ENCODE data around the gene ZNF384.
A peak's percentile ranks its signal among the peaks of the same experiment; 100 is the strongest.

The ZNF384 gene

GRCh38 chr12:6699259-6699988 is 10.2 kb upstream of the ZNF384 start:
- no peak for DNase-seq (ENCODE audit: low read depth in 2 of 2)

- no peak for DNase-seq (ENCODE audit: low read depth in 2 of 2)
Measured at GRCh38 chr12:6698352-6699046, 9.3 kb upstream of the ZNF384 start.

DNA sequence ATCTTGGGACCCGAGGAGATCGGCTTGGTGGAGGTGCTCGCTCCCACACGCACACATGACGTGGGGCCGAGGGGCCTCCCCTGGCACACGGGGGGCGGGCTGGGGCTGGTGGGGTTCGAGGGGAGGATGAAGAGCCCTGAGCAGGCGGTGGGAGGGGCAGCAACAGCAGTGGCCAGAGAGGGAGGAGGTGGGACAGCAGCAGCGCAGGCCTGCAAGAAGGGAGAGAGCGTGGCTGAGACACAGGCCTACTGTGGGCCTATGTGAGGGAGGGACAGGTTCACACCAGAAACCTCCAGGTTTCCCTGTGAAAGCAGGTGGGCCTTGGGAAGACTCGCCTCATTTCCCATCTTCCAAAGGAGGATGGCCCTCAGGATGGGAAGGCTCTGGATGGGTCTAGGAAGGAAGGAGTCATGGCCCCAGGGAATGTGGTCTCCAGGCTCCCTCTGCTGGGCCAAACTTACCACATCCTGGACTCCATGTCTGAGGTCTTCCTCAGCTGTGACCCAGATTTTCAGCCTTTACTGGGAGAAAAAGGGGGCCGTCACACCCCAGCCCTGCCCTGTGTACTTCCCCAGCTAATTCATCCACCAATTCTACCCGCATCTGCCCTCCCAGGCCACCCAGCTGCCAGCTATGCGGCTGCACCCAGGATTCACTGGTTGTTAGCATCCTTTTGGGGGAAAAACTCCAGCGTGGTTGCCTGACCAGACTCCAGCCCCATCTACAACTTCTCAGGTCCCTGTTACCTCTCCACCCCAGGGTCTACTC is 8.6 kb upstream of the ZNF384 start:
- no peak for DNase-seq (ENCODE audit: low read depth in 2 of 2)

GRCh38 chr12:6696690-6697583 is 7.8 kb upstream of the ZNF384 start:
- DNase-seq (ENCODE audit: low read depth in 2 of 2): no peak

GRCh38 chr12:6695313-6696045 is 6.3 kb upstream of the ZNF384 start:
- no peak for DNase-seq (ENCODE audit: low read depth in 2 of 2)

- DNase-seq (ENCODE audit: low read depth in 2 of 2): no peak
Measured at GRCh38 chr12:6694701-6695100, 5.5 kb upstream of the ZNF384 start.

- DNase-seq (ENCODE audit: low read depth in 2 of 2): no peak
Measured at GRCh38 chr12:6693832-6694355, 4.7 kb upstream of the ZNF384 start.

DNA sequence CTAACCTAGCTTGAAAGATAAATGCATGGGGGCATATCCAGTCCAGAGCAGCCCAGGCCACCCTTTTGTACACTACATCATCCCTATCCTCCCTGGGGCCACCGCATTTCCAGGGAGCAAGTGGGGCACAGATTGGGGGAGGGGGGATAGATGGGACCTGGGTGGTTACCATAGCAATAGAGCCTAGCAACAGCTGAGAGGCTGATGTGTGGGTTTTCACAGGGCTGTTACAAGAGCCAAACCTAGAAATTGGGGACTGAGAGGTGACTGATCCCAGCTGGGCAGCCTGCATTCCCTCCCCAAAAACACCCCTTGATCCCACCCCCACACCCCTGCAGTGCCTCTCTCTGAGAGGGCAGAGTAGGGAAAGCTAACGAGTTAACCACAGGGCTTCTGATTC is 3.7 kb upstream of the ZNF384 start:
- DNase-seq (ENCODE audit: low read depth in 2 of 2): no peak

DNA sequence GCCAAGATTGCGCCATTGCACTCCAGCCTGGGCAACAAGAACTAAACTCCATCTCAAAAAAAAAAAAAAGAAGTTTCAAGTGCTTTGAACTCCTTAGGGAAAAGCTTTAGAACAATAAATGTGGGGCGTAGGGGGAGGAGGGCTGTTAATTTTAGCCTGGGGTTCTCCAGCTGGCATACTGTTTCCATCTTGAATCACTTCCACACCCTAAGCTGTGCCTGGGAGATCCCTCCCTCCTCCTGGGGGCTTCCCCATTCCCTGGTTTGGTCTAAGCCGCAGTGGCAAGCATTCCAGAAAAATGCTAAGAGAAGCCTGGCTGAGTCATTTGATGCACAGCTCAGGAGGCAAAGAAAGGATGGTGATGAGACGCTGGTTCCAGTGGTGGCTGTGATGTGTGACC is 2.3 kb upstream of the ZNF384 start:
- DNase-seq (ENCODE audit: low read depth in 2 of 2): no peak

GRCh38 chr12:6688543-6688998 is 604 bp downstream of the ZNF384 start:
- no peak for DNase-seq (ENCODE audit: low read depth in 2 of 2)

- no peak for DNase-seq (ENCODE audit: low read depth in 2 of 2)
Measured at GRCh38 chr12:6685814-6686213, 3.4 kb downstream of the ZNF384 start.

- DNase-seq (ENCODE audit: low read depth in 2 of 2): peak in 1 of 2 donors; percentile 38
Measured at GRCh38 chr12:6684609-6685008, 4.6 kb downstream of the ZNF384 start.

DNA sequence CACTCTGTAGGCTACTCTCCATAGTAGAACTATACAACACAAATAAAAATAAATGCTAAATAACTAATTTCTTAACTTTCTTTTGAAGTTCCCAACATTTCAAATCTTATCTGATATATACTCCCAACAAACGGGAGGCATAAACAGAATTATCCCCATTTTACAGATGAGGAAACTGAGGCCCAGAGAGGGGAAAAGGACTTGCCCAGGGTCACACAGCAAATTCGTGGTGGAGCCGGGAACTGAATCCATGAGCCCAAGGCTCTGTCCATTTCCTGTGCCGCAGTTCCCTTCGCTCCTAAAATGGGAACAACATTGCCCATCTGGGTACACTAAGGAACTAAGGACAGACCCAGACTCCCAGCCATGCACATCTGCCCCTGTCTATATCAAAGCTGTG is 12.2 kb downstream of the ZNF384 start:
- no peak for DNase-seq (ENCODE audit: low read depth in 2 of 2)

GRCh38 chr12:6672143-6672542 is 17.0 kb downstream of the ZNF384 start:
- DNase-seq (ENCODE audit: low read depth in 2 of 2): no peak

- no peak for DNase-seq (ENCODE audit: low read depth in 2 of 2)
Measured at GRCh38 chr12:6667559-6668210, 21.5 kb downstream of the ZNF384 start.

DNA sequence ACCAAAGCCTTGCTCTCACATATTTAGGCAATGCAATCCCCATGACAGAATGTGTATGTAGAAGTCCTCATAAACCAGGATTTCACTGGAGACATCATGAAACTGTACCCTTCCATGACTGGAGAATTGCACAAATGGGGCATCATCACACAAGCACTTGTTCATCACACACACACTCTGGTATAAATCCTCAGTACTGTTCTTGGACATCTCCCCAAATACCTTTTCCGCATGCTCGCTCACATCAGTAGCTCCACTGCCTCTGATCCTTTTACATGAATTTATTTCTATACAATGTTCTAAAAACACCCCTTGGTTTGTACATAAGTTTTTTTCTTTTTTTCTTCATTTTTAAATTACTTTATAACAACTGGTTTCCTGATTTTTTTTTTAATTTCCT is 23.0 kb downstream of the ZNF384 start:
- no peak for DNase-seq (ENCODE audit: low read depth in 2 of 2)

DNA sequence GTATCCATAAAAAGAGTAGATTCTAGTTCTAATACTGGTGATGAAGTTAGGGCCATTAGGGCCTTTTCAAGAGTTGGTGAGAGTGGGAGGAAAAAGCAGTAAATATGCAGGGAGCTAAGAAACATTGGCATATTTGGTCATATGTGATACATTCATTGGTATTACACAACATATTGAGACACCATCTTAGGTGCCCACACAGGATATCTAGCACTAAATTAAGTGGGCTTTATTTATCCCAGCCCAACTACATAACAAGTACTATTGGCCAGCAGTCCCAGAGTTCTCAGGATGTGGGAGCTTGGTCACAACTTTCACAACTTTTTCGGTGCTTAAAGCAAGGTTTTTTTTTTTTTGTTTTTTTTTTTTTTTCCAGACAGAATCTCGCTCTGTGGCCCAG is 24.3 kb downstream of the ZNF384 start:
- no peak for DNase-seq (ENCODE audit: low read depth in 2 of 2)

GRCh38 chr12:6662906-6663742 is 26.1 kb downstream of the ZNF384 start, which contains the start of gene ING4:
Gene ING4 (minus strand): TSS chr12:6663119. CDS start chr12:6663101, 18 bp downstream.
- DNase-seq (ENCODE audit: low read depth in 2 of 2): peak; percentile 87 to 93

DNA sequence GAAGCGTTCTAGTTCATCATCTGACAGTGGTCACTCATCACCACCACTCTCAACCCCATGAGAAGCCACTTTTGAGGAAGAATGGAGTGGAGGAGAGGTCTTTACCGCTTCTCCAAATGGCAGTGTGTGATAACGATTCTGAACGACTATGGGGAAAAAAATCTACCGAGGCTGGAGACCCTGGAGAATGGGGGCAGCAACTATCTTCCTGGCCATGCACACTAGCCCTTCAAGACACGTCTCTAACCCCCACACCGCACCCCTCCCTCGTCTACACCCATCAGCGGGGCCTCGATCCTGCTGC is 26.6 kb downstream of the ZNF384 start:
- DNase-seq (ENCODE audit: low read depth in 2 of 2): no peak

Data from stimulated activated CD4-positive, alpha-beta T cell treated with anti-CD3 and anti-CD28 coated beads, Interleukin-4, amount 100 ng/mL, for 48 hours (primary cell).